Measurements from ENCODE around the gene LCA5.
"Not testable (repeated sequence)": the region's sequence is repeated elsewhere in the genome, so short reads cannot be mapped to it uniquely, and the experiment has no call there.

Gene LCA5

DNA sequence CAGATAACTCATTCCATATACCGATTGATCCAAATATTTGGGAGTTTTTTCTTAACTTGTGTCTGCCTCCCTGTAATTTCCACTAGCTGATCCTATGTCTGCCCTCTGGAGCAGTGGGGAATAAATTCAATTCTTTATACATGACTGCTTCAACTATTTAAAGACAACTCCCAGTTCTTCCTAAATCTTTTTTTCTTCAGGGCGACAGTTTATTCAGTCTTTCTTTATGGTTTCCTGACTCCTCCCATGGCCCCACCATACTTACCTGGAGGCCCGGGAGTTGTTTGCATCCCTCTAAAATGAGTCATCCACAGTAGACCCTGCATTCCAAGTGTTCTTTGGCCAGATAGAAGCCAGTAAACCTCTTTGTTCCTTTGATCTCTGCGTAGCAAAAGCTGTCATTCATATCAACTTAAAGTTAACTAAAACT is 73.6 kb downstream of the LCA5 start:
- no peak for DNase-seq

DNA sequence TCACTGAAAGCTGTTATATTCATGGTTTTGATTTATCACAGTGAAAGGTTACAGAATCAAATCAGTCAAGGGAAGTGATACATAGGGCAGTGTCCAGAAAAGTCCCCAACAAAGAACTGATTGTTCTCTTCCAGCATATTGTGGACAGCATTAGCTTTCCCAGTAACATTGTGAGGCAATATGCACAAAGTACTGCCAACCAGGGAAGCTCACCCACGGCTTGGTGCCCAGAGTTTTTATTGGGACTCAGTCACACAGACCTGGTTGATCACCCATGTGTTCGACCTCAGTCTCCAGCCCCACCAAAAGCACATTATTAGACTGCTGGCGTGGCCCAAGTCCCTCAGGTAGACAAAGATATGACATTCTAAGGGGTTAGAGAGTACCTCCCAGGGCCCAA is 76.0 kb downstream of the LCA5 start:
- DNase-seq, result no peak

DNA sequence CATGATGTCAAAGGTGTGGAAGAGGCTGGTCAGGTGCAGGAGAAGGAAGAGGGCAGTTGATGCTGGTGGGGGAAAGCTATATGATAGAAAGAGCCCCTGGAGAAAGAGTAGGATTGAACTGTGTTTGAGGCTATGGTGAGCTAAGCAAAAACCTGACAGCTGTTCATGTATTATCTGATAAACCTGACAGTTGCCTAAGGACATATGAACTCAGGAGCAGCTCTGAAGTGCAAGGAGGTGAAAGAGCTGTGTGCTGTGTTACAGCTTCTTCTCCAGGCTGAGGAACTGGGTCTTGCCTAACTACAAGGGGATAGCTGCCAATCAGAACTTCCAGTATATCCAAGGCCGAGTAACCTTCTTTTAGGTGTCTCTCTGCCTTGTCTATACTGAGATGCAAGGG is 81.8 kb downstream of the LCA5 start:
- DNase-seq, result no peak

- DNase-seq, result no peak
Measured at GRCh38 chr6:79453558-79454042, 83.6 kb downstream of the LCA5 start.

GRCh38 chr6:79450984-79451383 is 86.2 kb downstream of the LCA5 start:
- no peak for DNase-seq

- no peak for DNase-seq
Measured at GRCh38 chr6:79446006-79446405, 91.2 kb downstream of the LCA5 start.

DNA sequence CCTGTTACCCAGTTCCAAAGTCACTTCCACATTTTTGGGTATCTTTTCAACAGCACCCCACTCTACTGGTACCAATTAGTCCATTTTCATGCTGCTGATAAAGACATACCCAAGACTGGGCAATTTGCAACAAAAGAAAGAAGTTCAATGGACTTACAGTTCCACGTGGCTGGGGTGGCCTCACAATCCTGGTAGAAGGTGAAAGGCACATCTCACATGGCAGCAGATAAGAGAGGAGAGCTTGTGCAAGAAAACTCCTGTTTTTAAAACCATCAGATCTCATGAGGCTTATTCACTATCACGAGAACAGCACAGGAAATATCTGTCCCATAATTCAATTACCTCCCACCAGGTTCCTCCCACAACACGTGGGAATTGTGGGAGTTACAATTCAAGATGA is 93.4 kb downstream of the LCA5 start:
- not testable (repeated sequence) for DNase-seq

DNA sequence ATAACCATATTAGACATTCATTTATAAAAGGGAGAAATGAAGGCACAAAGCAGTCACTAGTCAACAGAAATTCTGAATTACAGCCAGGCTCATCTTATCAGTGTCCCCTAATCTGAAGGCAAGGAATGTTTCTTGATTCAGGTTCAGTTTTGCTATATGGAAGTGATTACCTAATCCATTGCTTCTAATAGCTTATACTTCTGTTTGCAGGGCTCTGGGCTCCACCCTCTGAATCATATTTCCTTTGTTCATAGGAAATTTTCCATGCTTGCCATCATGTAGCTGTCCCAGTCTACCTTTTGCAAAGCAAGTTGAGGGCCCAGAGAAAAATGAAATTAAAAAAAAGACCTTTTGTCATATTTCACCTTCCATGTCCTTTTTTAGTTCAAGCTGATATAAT is 96.0 kb downstream of the LCA5 start:
- DNase-seq, result no peak

DNA sequence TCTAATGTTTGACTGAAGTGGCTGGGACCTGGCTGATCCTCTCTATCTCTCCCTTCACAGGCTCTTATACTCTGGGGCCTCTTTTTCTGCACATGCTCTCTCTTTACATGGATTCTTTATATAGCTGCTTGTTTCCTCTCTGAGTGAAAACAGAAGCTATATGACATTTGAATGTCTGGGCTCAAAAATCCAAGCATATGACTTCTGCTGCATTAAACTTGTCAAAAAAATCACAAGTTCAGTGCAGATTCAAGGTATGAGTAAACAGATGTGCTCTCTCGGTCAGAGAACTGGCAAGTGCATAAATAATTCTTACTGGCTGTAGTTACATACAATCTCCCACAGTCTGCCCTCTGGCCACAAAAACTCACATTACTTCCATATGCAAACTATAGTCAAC is 96.6 kb downstream of the LCA5 start:
- DNase-seq, result no peak

DNA sequence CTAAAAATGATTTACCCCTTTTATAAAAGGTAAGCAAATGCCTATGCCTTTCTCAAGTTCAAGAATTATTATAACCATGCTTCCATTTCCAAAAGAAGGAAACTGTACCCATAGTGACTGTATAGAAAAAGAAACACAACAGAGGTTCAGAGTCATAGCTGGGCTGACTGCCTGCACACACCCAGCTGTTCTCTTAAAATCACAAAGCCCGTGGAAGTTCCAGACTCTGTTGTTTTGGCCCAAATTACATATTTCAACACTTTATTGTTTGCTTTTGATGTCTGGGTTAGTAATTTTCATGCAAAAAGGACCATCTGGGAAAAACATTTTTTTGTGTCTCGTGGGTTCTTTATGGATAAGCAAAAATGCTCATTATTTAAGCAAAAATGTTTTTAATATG is 99.2 kb downstream of the LCA5 start:
- no peak for DNase-seq

- no peak for DNase-seq
Measured at GRCh38 chr6:79436241-79436640, 101.0 kb downstream of the LCA5 start.

GRCh38 chr6:79435746-79436145 is 101.5 kb downstream of the LCA5 start:
- DNase-seq, result no peak
